A549 (cell line): ENCODE data around the gene ZNF644. TPM values are rescaled to one million over a fixed set of nuclear protein-coding genes. Genes with fewer than 3 reads are reported as not detected.

Source experiments
- ATAC-seq, 2 experiments: fragments of 200-7000 bp in 1 of 2; fragments of >200 bp in 1 of 2; cut with Nextera tagmentation in 1 of 2; cut with Tn5 transposase in 1 of 2; 3 replicates each; pipeline versions ENCODE4 v1.8.0 to v1.9.1; 2018 to 2020; ENCODE audit warnings: mild to moderate bottlenecking in 1 of 2, moderate library complexity in 1 of 2
- CTCF ChIA-PET: fragments of 300-600 bp; sonication (Branson Sonifier 250); formaldehyde crosslinking; extraction: SDS; loops from one replicate; lab custom pipeline; 2021; ENCODE audit warnings: antibody characterized with exemption, inconsistent platforms; lab: Yijun Ruan, JAX
- POLR2A ChIA-PET: fragments of 350-600 bp; formaldehyde crosslinking; extraction: SDS; loops from one replicate; lab custom pipeline; 2021; ENCODE audit warnings: antibody characterized with exemption, inconsistent platforms; lab: Yijun Ruan, JAX
- DNase-seq, 2 experiments: peaks; one replicate each; pipeline versions ENCODE4 v3.0.0 to v3.0.0-alpha.2; 2011 to 2016; ENCODE audit warnings: low read depth in 1 of 2, low spot score in 1 of 2
- FAIRE-seq: peaks from 2 replicates; lab custom pipeline; 2011; peaks lifted over from hg19 to GRCh38; lab: Jason Lieb, UNC
- H3K27ac ChIP-seq, 2 experiments: fragments of >200 bp; sonication (Bioruptor Twin); formaldehyde crosslinking; 3 replicates each; pipeline ENCODE4 v1.5.1; 2016 to 2017
- H3K4me1 ChIP-seq: fragments of >200 bp; sonication (Bioruptor Twin); formaldehyde crosslinking; 3 replicates; pipeline ENCODE4 v1.6.1; 2016
- H3K4me2 ChIP-seq: fragments of >200 bp; sonication (Bioruptor Twin); formaldehyde crosslinking; 3 replicates; pipeline ENCODE4 v1.6.1; 2016
- H3K4me3 ChIP-seq: fragments of >200 bp; sonication (Bioruptor Twin); formaldehyde crosslinking; 3 replicates; pipeline ENCODE4 v1.5.1; 2016
- H3K9me3 ChIP-seq: fragments of >200 bp; sonication (Bioruptor Twin); formaldehyde crosslinking; 3 replicates; pipeline ENCODE4 v1.6.1; 2016
- BHLHE40 ChIP-seq: IDR thresholded peaks from 2 replicates; pipeline ENCODE4 v1.6.1; 2012; ENCODE audit warnings: low read depth, low read length, inconsistent platforms
- CBX2 ChIP-seq: fragments of 200-600 bp; sonication (generic); IDR thresholded peaks from 2 replicates; pipeline ENCODE4 v1.6.1; 2016; ENCODE audit warnings: low read depth, mild to moderate bottlenecking, borderline replicate concordance
- CHD4 ChIP-seq: fragments of 200-600 bp; sonication (generic); IDR thresholded peaks from 2 replicates; pipeline ENCODE4 v1.6.1; 2016; ENCODE audit warnings: antibody characterized with exemption, mild to moderate bottlenecking, borderline replicate concordance
- CTCF ChIP-seq: fragments of >200 bp; sonication (Bioruptor Twin); formaldehyde crosslinking; IDR thresholded peaks from 3 replicates; pipeline ENCODE4 v1.5.1; 2016
- EHMT2 ChIP-seq: fragments of 200-600 bp; sonication (generic); IDR thresholded peaks from 2 replicates; pipeline ENCODE4 v1.6.1; 2016; ENCODE audit warnings: antibody characterized with exemption, low read depth, mild to moderate bottlenecking, moderate library complexity
- EP300 ChIP-seq, 2 experiments: fragments of >200 bp; sonication (Bioruptor Twin); formaldehyde crosslinking; IDR thresholded peaks; 2 replicates in 1 of 2; 3 replicates in 1 of 2; pipeline ENCODE4 v1.6.1; 2016 to 2017
- HDAC2 ChIP-seq: fragments of 200-600 bp; sonication (generic); IDR thresholded peaks from 2 replicates; pipeline ENCODE4 v1.6.1; 2016
- HEYL ChIP-seq: fragments of 250-450 bp; sonication (Bioruptor Pico); IDR thresholded peaks from 2 replicates; pipeline ENCODE4 v1.8.0; 2021; ENCODE audit warnings: mild to moderate bottlenecking, moderate library complexity
- JUNB ChIP-seq: fragments of >200 bp; sonication (Bioruptor Twin); formaldehyde crosslinking; IDR thresholded peaks from 2 replicates; pipeline ENCODE4 v1.6.1; 2016
- MAFK ChIP-seq: fragments of 450-650 bp; IDR thresholded peaks from 2 replicates; pipeline ENCODE4 v1.6.1; 2014; ENCODE audit not compliant: partially characterized antibody
- PBX3 ChIP-seq: IDR thresholded peaks from 2 replicates; pipeline ENCODE4 v1.6.1; 2012
- POLR2AphosphoS2 ChIP-seq: conservative IDR thresholded peaks from 2 replicates; pipeline ENCODE4 v1.6.1; 2012; ENCODE audit warnings: low read length, improper control_type of control experiment, inconsistent platforms
- RARB ChIP-seq: fragments of 250-450 bp; sonication (Bioruptor Pico); IDR thresholded peaks from 2 replicates; pipeline ENCODE4 v1.8.0; 2021; ENCODE audit warnings: mild to moderate bottlenecking, moderate library complexity
- TFCP2L1 ChIP-seq: fragments of 250-450 bp; sonication (Bioruptor Pico); IDR thresholded peaks from 2 replicates; pipeline ENCODE4 v1.5.0; 2021; ENCODE audit warnings: mild to moderate bottlenecking
- TP53 ChIP-seq: fragments of 250-450 bp; sonication (Bioruptor Pico); IDR thresholded peaks from 2 replicates; pipeline ENCODE4 v1.5.0; 2021; ENCODE audit warnings: mild to moderate bottlenecking, moderate library complexity
- ZFP36 ChIP-seq: fragments of 450-650 bp; IDR thresholded peaks from 2 replicates; pipeline ENCODE4 v1.6.1; 2014; ENCODE audit warnings: borderline replicate concordance; ENCODE audit not compliant: partially characterized antibody
- ZNF302 ChIP-seq: fragments of 250-450 bp; sonication (Bioruptor Pico); IDR thresholded peaks from 2 replicates; pipeline ENCODE4 v1.9.0; 2021; ENCODE audit warnings: inconsistent platforms, mild to moderate bottlenecking, moderate library complexity
- WGBS: methylation state at CpG from one replicate; pipeline ENCODE4 v1.1.6; 2017; ENCODE audit errors: missing lambda C conversion rate; 5-methylcytosine and 5-hydroxymethylcytosine counted together
- polyA plus RNA-seq, 4 experiments: library from polyadenylated mRNA; depleted of rRNA in 3 of 4; stranded (reverse); fragments of >200 nt; fragmentation: RNase III in 1 of 4; extraction: RNeasy Plus Mini Kit Qiagen cat#74134 plus additional on column Dnase treatment in 1 of 4; gene quantifications; 2 replicates in 3 of 4; 3 replicates in 1 of 4; pipeline ENCODE4 v1.2.3, GENCODE V29; 2011 to 2017
- TF ChIP-seq, protein P1 (sequence below): fragments of 450-650 bp; IDR thresholded peaks from 2 replicates; pipeline ENCODE4 v1.6.1; 2014; ENCODE audit warnings: antibody characterized with exemption

Gene ZNF644
- polyA plus RNA-seq, 2 of the 4 experiments (the other 2 are of a cell fraction), result 14.8 to 24.9 TPM

GRCh38 chr1:90926971-90927370 is 94.9 kb downstream of the ZNF644 start:
- ATAC-seq (no peak), FAIRE-seq (no peak), DNase-seq (no peak)
- no peak overlapping the region for H3K4me3 ChIP-seq
- H3K4me1 ChIP-seq, result peaks cover 16% of the 10 kb centered on the region
- no peak overlapping the region for H3K4me2 ChIP-seq
- no peak overlapping the region for H3K27ac ChIP-seq
- H3K9me3 ChIP-seq, result no peaks in the 10 kb centered on the region
- ChIA-PET POLR2A (no interaction called here), CTCF (interaction anchor here (1.1 to 1.3 kb wide), 2 partner anchors 9 to 74 kb away, joined by 3 read pairs; no protein-coding TSS in a partner anchor)
- no peak for TF ChIP-seq TP53 (CRISPR knock-in tag)
- TF ChIP-seq, protein P1, sequence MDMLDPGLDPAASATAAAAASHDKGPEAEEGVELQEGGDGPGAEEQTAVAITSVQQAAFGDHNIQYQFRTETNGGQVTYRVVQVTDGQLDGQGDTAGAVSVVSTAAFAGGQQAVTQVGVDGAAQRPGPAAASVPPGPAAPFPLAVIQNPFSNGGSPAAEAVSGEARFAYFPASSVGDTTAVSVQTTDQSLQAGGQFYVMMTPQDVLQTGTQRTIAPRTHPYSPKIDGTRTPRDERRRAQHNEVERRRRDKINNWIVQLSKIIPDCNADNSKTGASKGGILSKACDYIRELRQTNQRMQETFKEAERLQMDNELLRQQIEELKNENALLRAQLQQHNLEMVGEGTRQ, result no peak
- TF ChIP-seq PBX3, result no peak
- TF ChIP-seq CTCF, result no peak
- TF ChIP-seq EHMT2, result no peak
- no peak for TF ChIP-seq CHD4
- TF ChIP-seq HDAC2, result no peak
- no peak for TF ChIP-seq ZNF302 (CRISPR knock-in tag)
- WGBS, result 86% methylated on average over 3 of the region's 3 CpGs

DNA sequence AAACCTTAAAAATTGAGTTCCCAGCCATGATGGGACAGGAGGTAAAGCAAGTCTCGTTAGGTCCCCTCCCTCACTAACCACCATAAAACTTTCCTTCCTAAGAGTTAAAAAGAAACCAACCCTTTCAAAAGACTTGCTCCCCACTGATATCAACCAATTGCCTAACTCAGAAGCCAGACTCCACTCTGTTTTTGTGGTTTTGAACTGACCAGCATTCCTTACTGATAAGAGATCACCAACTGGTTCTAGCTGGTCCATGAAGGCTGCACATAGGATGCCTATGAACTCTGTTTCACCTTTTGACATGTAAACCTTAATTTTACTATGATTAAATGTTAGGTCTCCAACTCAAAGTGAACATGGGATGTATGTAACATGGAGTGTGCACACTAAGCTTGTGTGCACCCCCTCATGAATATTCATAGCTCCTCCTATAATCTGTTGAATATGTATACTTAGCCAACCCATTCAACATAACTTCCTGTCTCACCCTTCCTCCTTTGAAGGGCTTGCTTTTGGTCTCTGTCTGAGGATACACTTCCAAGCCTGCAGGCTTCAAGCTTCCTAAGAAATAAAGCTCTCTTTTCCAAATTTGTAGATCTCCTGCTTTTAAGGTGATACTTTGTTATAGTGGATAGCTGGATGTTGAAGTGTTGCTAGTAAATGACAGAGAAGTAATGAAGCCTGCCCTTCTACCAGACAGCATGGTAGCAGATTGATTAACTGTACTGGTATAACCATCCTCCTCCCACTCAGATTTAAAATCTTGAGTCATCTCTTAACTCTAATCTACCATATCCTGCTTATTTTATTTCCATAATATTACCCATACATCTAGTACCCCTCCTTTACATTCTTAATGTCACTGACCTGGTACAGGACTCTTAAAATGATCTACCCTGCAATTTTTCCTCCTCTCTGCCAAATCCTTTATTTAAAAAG is 95.6 kb downstream of the ZNF644 start:
- H3K9me3 ChIP-seq, result no peaks in the 10 kb centered on the region
- no peak for ATAC-seq
- no peak overlapping the region for H3K4me3 ChIP-seq
- POLR2A ChIA-PET, result no interaction called here
- H3K4me2 ChIP-seq, result peak overlapping the region; percentile 5; the same call in 1 of the 3 replicates
- DNase-seq, result peak in 1 of 2 experiments; percentile 2
- H3K4me1 ChIP-seq, result peaks cover 16% of the 10 kb centered on the region
- no peak overlapping the region for H3K27ac ChIP-seq
- TF ChIP-seq JUNB, result no peak
- no peak for TF ChIP-seq POLR2AphosphoS2
- no peak for TF ChIP-seq RARB (CRISPR knock-in tag)
- TF ChIP-seq BHLHE40, result no peak
- no peak for TF ChIP-seq CBX2
- TF ChIP-seq EP300 (IDR thresholded peaks at IDR 0.05), result no peak
- no peak for TF ChIP-seq HEYL (CRISPR knock-in tag)
- TF ChIP-seq TFCP2L1, result no peak
- TF ChIP-seq ZNF302 (CRISPR knock-in tag), result no peak
- no peak for TF ChIP-seq PBX3
- TF ChIP-seq ZFP36, result no peak
- no peak for TF ChIP-seq MAFK
- TF ChIP-seq, all 56 proteins: peak for 0
- CTCF ChIA-PET, result interaction anchor here (1.1 to 1.3 kb wide), 2 partner anchors 10 to 74 kb away, joined by 3 read pairs; no protein-coding TSS in a partner anchor
- WGBS, result 95% methylated on average over 1 of the region's 1 CpG
- no peak for FAIRE-seq
